Endodermal cell (in vitro differentiated cells): Measurements from ENCODE around the gene TMEM80. TPM values are rescaled to one million over a fixed set of nuclear protein-coding genes. Genes with fewer than 3 reads are reported as not detected.

Source experiments
- DNase-seq: peaks from one replicate; pipeline ENCODE4 v3.0.0-alpha.2; 2017
- H3K27ac ChIP-seq: 2 replicates; pipeline ENCODE4 v1.5.1; 2013; ENCODE audit warnings: mild to moderate bottlenecking, low read depth, low read length, moderate library complexity
- H3K27me3 ChIP-seq: 2 replicates; pipeline ENCODE4 v1.6.1; 2013; ENCODE audit warnings: mild to moderate bottlenecking, low read length, moderate library complexity; ENCODE audit not compliant: insufficient read depth, control insufficient read depth, poor library complexity, severe bottlenecking
- H3K36me3 ChIP-seq: 2 replicates; pipeline ENCODE4 v1.7.0; 2013; ENCODE audit warnings: mild to moderate bottlenecking, low read length, moderate library complexity; ENCODE audit not compliant: control insufficient read depth, insufficient read depth
- H3K4me1 ChIP-seq: one replicate; pipeline ENCODE4 v1.7.0; 2013; ENCODE audit warnings: low read length; ENCODE audit not compliant: control insufficient read depth, insufficient read depth
- H3K4me3 ChIP-seq: 2 replicates; pipeline ENCODE4 v1.5.1; 2013; ENCODE audit warnings: mild to moderate bottlenecking, low read length, moderate library complexity
- H3K9ac ChIP-seq: 2 replicates; pipeline ENCODE4 v1.6.1; 2013; ENCODE audit warnings: mild to moderate bottlenecking, low read length, moderate library complexity; ENCODE audit not compliant: poor library complexity, severe bottlenecking; ENCODE audit errors: extremely low read depth
- H3K9me3 ChIP-seq: 2 replicates; pipeline ENCODE4 v1.6.1; 2013; ENCODE audit warnings: mild to moderate bottlenecking, low read length, moderate library complexity; ENCODE audit not compliant: control insufficient read depth
- H3K27ac Mint-ChIP-seq: 2 replicates; pipeline ENCODE4 v1.8.0; 2020; ENCODE audit warnings: mixed read lengths
- H3K27me3 Mint-ChIP-seq: 2 replicates; pipeline ENCODE4 v1.8.0; 2021; ENCODE audit warnings: mild to moderate bottlenecking, mixed read lengths; ENCODE audit not compliant: insufficient read depth
- H3K36me3 Mint-ChIP-seq: 2 replicates; pipeline ENCODE4 v1.8.0; 2020; ENCODE audit warnings: low read depth, mixed read lengths
- H3K4me1 Mint-ChIP-seq: 2 replicates; pipeline ENCODE4 v1.8.0; 2020; ENCODE audit warnings: mixed read lengths
- H3K4me3 Mint-ChIP-seq: 2 replicates; pipeline ENCODE4 v1.8.0; 2020; ENCODE audit warnings: mild to moderate bottlenecking, moderate library complexity, mixed read lengths
- H3K9me3 Mint-ChIP-seq: 2 replicates; pipeline ENCODE4 v1.8.0; 2020; ENCODE audit warnings: mild to moderate bottlenecking, mixed read lengths
- CTCF ChIP-seq: fragments of 200-600 bp; sonication (generic); conservative IDR thresholded peaks from 2 replicates; pipeline ENCODE4 v1.5.0; 2021; ENCODE audit warnings: antibody characterized with exemption, mild to moderate bottlenecking
- WGBS, 2 experiments: methylation state at CpG; one replicate each; pipeline versions ENCODE4 v1.1.5 to v1.1.7; 2013; ENCODE audit warnings: missing lambda C conversion rate in 2 of 2, mixed read lengths in 1 of 2; ENCODE audit not compliant: insufficient coverage in 1 of 2, insufficient read length in 1 of 2; 5-methylcytosine and 5-hydroxymethylcytosine counted together
- total RNA-seq, 2 donors: library from RNA; stranded (reverse); fragmentation: NEBNext Ultra II Directional in 1 of 2; extraction: Animal tissue kit (Norgen Biotek cat#: 25700) in 1 of 2; gene quantifications; 2 replicates in 1 of 2; 3 replicates in 1 of 2; pipeline ENCODE4 v1.2.1, GENCODE V29; 2021

The TMEM80 gene
- total RNA-seq, 2 donors from 2014 or later: 13.2 to 19.1 TPM

- H3K4me3 Mint-ChIP-seq: no peak overlapping the region
- H3K36me3 Mint-ChIP-seq: peaks cover 16% of the 10 kb centered on the region
- no peak overlapping the region for H3K27ac Mint-ChIP-seq
- no peaks in the 10 kb centered on the region for H3K27me3 Mint-ChIP-seq
- Histone ChIP-seq H3K9ac (no peak overlapping the region), H3K27me3 (no peaks in the 10 kb centered on the region), H3K4me3 (no peak overlapping the region), H3K9me3 (no peaks in the 10 kb centered on the region), H3K36me3 (peaks cover 3% of the 10 kb centered on the region), H3K4me1 (peaks cover 4% of the 10 kb centered on the region), H3K27ac (no peak overlapping the region)
- no peak for DNase-seq
- no peak for TF ChIP-seq CTCF
- H3K4me1 Mint-ChIP-seq: peaks cover 12% of the 10 kb centered on the region
- WGBS, 2 experiments: 89 to 95% methylated on average over 1 to 2 of the region's 2 CpGs
- no peaks in the 10 kb centered on the region for H3K9me3 Mint-ChIP-seq
These were observed 54.1 kb downstream of the TMEM80 start for GRCh38 chr11:749731-750130.

Other genes with a start within 250 kb of the TMEM80 start
- 10 to 100 TPM; 55.2 to 56.1 TPM for gene PTDSS2, start 245.5 kb upstream of the TMEM80 start, total RNA-seq
- 10 to 100 TPM; 42.7 to 43.2 TPM for gene RNH1, start 188.6 kb upstream of the TMEM80 start, total RNA-seq
- gene HRAS, start 160.2 kb upstream of the TMEM80 start, total RNA-seq: 10 to 100 TPM; 64.8 to 68.2 TPM
- 1 to 10 TPM; 3.0 to 4.3 TPM for gene LRRC56, start 158.3 kb upstream of the TMEM80 start, total RNA-seq
- 10 to 100 TPM in 1 of 2 donors, 1 to 10 TPM in 1; 8.5 to 13.3 TPM for gene LMNTD2, start 135.1 kb upstream of the TMEM80 start, total RNA-seq
- gene RASSF7, start 134.8 kb upstream of the TMEM80 start, total RNA-seq: 10 to 100 TPM; 34.2 to 36.3 TPM
- gene PHRF1, start 119.3 kb upstream of the TMEM80 start, total RNA-seq: 10 to 100 TPM; 43.4 to 48.0 TPM
- 10 to 100 TPM in 1 of 2 donors, 1 to 10 TPM in 1; 9.3 to 16.8 TPM for gene IRF7, start 79.9 kb upstream of the TMEM80 start, total RNA-seq
- under 1 TPM; 0.13 to 0.27 TPM for gene CDHR5, start 70.9 kb upstream of the TMEM80 start, total RNA-seq
- gene SCT, start 68.6 kb upstream of the TMEM80 start, total RNA-seq: 1 to 10 TPM; 3.9 to 6.1 TPM
- 1 to 10 TPM; 1.8 to 2.7 TPM for gene DRD4, start 58.5 kb upstream of the TMEM80 start, total RNA-seq
- gene DEAF1, start 594 bp upstream of the TMEM80 start, total RNA-seq: 10 to 100 TPM; 44.1 to 51.9 TPM
- 10 to 100 TPM; 26.2 to 28.0 TPM for gene EPS8L2, start 10.4 kb downstream of the TMEM80 start, total RNA-seq
- gene TALDO1, start 51.6 kb downstream of the TMEM80 start, total RNA-seq: 100 to 1,000 TPM; 177 to 221 TPM
- gene GATD1, start 81.7 kb downstream of the TMEM80 start, total RNA-seq: 10 to 100 TPM; 57.2 to 63.2 TPM
- gene CEND1, start 94.3 kb downstream of the TMEM80 start, total RNA-seq: not detected
- 10 to 100 TPM; 46.5 to 56.2 TPM for gene SLC25A22, start 102.5 kb downstream of the TMEM80 start, total RNA-seq
- 10 to 100 TPM; 39.9 to 48.8 TPM for gene PIDD1, start 109.4 kb downstream of the TMEM80 start, total RNA-seq
- gene RPLP2, start 114.2 kb downstream of the TMEM80 start, total RNA-seq: 1,000 to 10,000 TPM; 1,966 to 2,020 TPM
- gene PNPLA2, start 123.1 kb downstream of the TMEM80 start, total RNA-seq: 10 to 100 TPM; 77.0 to 77.6 TPM
- 10 to 100 TPM; 22.3 to 28.1 TPM for gene CRACR2B, start 132.1 kb downstream of the TMEM80 start, total RNA-seq
- gene CD151, start 137.1 kb downstream of the TMEM80 start, total RNA-seq: 100 to 1,000 TPM; 139 to 165 TPM
- gene POLR2L, start 146.7 kb downstream of the TMEM80 start, total RNA-seq: 100 to 1,000 TPM; 139 to 148 TPM
- 10 to 100 TPM; 56.8 to 71.1 TPM for gene TSPAN4, start 147.0 kb downstream of the TMEM80 start, total RNA-seq
- 10 to 100 TPM; 82.0 to 83.5 TPM for gene CHID1, start 215.0 kb downstream of the TMEM80 start, total RNA-seq
- gene AP2A2, start 230.1 kb downstream of the TMEM80 start, total RNA-seq: 10 to 100 TPM; 79.4 to 97.7 TPM